Measurements from ENCODE around the gene DFFB. TPM values are rescaled to one million over a fixed set of nuclear protein-coding genes. Genes with fewer than 3 reads are reported as not detected.

DFFB gene
- total and polyA plus RNA-seq, 9 of the 15 experiments (the other 6 are each of a cell fraction or from before 2014, with no cell fraction given), result 2.3 to 15.8 (median 11.5) TPM

DNA sequence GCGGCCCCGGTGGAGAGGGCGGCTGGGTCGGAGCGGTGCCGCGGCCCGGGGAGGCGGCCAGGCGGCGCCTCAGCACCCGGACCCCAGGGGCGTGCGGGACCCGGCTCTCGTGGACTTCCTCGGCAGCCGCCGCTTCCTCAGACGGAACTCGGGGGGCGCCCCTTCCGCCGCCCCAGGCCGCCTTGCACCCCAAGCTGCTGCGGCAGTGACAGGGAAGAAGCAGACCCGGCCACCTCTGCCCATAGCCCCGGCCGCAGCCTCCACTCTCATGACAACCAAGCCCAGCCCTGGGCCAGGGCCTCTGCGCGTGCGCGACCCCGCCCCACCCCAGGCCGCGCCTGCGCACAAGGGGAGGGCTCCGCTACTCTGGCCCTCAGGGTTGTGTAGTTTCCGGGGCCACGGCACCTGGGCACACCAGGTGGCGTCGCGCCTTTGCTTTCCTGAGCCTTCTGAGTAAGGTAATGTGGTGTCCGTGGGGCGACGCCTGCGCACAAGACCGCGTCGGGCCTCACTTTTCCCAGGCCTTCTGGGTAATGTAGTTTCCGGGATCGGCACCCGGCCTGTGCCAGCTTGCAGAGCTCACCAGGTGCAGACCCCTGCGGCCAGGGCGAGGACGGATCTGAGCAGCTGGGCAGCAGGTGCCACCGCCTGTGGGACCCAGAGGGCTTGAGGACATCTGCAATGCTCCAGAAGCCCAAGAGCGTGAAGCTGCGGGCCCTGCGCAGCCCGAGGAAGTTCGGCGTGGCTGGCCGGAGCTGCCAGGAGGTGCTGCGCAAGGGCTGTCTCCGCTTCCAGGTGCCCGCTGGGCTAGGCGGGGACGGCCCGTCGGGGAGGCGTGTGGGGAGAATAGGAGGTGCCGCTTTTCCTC, at the start of gene DFFB, which contains the start of gene CEP104 (continued):
- TF ChIP-seq ZZZ3 (IDR thresholded peaks at IDR 0.05), result no peak
- TF ChIP-seq ETV5 (CRISPR knock-in tag; IDR thresholded peaks at IDR 0.05; ENCODE audit: low read depth), result peak; percentile 84
- no peak for TF ChIP-seq ZFP1 (CRISPR knock-in tag; IDR thresholded peaks at IDR 0.05)
- TF ChIP-seq, protein P1, sequence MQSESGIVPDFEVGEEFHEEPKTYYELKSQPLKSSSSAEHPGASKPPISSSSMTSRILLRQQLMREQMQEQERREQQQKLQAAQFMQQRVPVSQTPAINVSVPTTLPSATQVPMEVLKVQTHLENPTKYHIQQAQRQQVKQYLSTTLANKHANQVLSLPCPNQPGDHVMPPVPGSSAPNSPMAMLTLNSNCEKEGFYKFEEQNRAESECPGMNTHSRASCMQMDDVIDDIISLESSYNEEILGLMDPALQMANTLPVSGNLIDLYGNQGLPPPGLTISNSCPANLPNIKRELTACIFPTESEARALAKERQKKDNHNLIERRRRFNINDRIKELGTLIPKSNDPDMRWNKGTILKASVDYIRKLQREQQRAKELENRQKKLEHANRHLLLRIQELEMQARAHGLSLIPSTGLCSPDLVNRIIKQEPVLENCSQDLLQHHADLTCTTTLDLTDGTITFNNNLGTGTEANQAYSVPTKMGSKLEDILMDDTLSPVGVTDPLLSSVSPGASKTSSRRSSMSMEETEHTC (IDR thresholded peaks at IDR 0.05), result no peak
- TF ChIP-seq, protein P2, sequence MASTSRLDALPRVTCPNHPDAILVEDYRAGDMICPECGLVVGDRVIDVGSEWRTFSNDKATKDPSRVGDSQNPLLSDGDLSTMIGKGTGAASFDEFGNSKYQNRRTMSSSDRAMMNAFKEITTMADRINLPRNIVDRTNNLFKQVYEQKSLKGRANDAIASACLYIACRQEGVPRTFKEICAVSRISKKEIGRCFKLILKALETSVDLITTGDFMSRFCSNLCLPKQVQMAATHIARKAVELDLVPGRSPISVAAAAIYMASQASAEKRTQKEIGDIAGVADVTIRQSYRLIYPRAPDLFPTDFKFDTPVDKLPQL (IDR thresholded peaks at IDR 0.05; ENCODE audit: extremely low read depth, insufficient read length), result no peak
- peak; percentile 38 for TF ChIP-seq NEUROD1 (IDR thresholded peaks at IDR 0.05; ENCODE audit: borderline replicate concordance, low read depth, low read length, partially characterized antibody)
- TF ChIP-seq, protein P3, sequence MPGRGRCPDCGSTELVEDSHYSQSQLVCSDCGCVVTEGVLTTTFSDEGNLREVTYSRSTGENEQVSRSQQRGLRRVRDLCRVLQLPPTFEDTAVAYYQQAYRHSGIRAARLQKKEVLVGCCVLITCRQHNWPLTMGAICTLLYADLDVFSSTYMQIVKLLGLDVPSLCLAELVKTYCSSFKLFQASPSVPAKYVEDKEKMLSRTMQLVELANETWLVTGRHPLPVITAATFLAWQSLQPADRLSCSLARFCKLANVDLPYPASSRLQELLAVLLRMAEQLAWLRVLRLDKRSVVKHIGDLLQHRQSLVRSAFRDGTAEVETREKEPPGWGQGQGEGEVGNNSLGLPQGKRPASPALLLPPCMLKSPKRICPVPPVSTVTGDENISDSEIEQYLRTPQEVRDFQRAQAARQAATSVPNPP (IDR thresholded peaks at IDR 0.05; ENCODE audit: borderline replicate concordance, insufficient read depth, insufficient read length), result no peak
- TF ChIP-seq, protein P4, sequence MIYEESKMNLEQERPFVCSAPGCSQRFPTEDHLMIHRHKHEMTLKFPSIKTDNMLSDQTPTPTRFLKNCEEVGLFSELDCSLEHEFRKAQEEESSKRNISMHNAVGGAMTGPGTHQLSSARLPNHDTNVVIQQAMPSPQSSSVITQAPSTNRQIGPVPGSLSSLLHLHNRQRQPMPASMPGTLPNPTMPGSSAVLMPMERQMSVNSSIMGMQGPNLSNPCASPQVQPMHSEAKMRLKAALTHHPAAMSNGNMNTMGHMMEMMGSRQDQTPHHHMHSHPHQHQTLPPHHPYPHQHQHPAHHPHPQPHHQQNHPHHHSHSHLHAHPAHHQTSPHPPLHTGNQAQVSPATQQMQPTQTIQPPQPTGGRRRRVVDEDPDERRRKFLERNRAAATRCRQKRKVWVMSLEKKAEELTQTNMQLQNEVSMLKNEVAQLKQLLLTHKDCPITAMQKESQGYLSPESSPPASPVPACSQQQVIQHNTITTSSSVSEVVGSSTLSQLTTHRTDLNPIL (CRISPR knock-in tag; IDR thresholded peaks at IDR 0.05), result no peak
- TF ChIP-seq, protein P5, sequence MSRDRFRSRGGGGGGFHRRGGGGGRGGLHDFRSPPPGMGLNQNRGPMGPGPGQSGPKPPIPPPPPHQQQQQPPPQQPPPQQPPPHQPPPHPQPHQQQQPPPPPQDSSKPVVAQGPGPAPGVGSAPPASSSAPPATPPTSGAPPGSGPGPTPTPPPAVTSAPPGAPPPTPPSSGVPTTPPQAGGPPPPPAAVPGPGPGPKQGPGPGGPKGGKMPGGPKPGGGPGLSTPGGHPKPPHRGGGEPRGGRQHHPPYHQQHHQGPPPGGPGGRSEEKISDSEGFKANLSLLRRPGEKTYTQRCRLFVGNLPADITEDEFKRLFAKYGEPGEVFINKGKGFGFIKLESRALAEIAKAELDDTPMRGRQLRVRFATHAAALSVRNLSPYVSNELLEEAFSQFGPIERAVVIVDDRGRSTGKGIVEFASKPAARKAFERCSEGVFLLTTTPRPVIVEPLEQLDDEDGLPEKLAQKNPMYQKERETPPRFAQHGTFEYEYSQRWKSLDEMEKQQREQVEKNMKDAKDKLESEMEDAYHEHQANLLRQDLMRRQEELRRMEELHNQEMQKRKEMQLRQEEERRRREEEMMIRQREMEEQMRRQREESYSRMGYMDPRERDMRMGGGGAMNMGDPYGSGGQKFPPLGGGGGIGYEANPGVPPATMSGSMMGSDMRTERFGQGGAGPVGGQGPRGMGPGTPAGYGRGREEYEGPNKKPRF (IDR thresholded peaks at IDR 0.05; ENCODE audit: low read depth, low read length), result no peak
- TF ChIP-seq PRPF4 (IDR thresholded peaks at IDR 0.05; ENCODE audit: insufficient read depth, low read depth, low read length, poor library complexity, severe bottlenecking), result no peak
- peak; percentile 58 for TF ChIP-seq SAP30 (IDR thresholded peaks at IDR 0.05; ENCODE audit: borderline replicate concordance, insufficient read depth, low read depth, low read length, poor library complexity, severe bottlenecking)
- no peak for TF ChIP-seq ZNF316 (IDR thresholded peaks at IDR 0.05)
- no peak; the same call in 1 of the 2 replicates for TF ChIP-seq FOXP1 (CRISPR knock-in tag; IDR thresholded peaks at IDR 0.05)
- TF ChIP-seq, protein P6, sequence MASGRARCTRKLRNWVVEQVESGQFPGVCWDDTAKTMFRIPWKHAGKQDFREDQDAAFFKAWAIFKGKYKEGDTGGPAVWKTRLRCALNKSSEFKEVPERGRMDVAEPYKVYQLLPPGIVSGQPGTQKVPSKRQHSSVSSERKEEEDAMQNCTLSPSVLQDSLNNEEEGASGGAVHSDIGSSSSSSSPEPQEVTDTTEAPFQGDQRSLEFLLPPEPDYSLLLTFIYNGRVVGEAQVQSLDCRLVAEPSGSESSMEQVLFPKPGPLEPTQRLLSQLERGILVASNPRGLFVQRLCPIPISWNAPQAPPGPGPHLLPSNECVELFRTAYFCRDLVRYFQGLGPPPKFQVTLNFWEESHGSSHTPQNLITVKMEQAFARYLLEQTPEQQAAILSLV (tag; IDR thresholded peaks at IDR 0.05), result no peak
- TF ChIP-seq, protein P7, sequence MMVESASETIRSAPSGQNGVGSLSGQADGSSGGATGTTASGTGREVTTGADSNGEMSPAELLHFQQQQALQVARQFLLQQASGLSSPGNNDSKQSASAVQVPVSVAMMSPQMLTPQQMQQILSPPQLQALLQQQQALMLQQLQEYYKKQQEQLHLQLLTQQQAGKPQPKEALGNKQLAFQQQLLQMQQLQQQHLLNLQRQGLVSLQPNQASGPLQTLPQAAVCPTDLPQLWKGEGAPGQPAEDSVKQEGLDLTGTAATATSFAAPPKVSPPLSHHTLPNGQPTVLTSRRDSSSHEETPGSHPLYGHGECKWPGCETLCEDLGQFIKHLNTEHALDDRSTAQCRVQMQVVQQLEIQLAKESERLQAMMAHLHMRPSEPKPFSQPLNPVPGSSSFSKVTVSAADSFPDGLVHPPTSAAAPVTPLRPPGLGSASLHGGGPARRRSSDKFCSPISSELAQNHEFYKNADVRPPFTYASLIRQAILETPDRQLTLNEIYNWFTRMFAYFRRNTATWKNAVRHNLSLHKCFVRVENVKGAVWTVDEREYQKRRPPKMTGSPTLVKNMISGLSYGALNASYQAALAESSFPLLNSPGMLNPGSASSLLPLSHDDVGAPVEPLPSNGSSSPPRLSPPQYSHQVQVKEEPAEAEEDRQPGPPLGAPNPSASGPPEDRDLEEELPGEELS (CRISPR knock-in tag; IDR thresholded peaks at IDR 0.05; ENCODE audit: borderline replicate concordance), result peak; percentile 95

Measured in K562 (cell line).